ENCODE data around the gene PHLDB2.
A peak's percentile ranks its signal among the peaks of the same experiment; 100 is the strongest.

Gene PHLDB2

DNA sequence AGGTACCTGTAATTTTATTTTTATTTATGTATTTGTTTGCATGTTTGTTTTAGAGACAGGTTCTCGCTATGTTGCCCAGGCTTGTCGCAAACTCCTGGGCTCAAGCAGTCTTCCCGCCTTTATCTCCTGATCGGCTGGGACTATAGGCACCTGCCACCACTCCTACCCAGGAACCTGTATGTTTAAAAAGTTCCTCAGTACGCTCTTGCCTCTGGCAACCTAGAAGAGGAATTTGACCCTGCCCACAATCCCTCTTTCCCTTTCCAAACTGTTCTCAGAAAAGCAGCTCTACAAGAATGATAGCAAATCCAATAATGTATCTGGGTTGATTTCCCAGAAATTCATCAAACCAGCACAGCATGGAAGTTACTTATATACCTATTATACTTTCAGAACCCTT is 20.9 kb upstream of the PHLDB2 start:
- TF ChIP-seq ZFP3 (CRISPR knock-in tag; IDR thresholded peaks at IDR 0.05) (no peak), ARNTL (CRISPR knock-in tag; IDR thresholded peaks at IDR 0.05; ENCODE audit: borderline replicate concordance, low read depth) (no peak), CSDC2 (CRISPR knock-in tag; IDR thresholded peaks at IDR 0.05) (no peak), GLIS3 (CRISPR knock-in tag; IDR thresholded peaks at IDR 0.05) (no peak), ZC3H10 (CRISPR knock-in tag; IDR thresholded peaks at IDR 0.05) (no peak), ESRRG (CRISPR knock-in tag; IDR thresholded peaks at IDR 0.05) (no peak), RARB (CRISPR knock-in tag; IDR thresholded peaks at IDR 0.05) (no peak), PPARA (CRISPR knock-in tag; IDR thresholded peaks at IDR 0.05; ENCODE audit: borderline replicate concordance) (no peak), ZNF8 (CRISPR knock-in tag; IDR thresholded peaks at IDR 0.05) (no peak), ISL1 (CRISPR knock-in tag; IDR thresholded peaks at IDR 0.05) (no peak), TOX (CRISPR knock-in tag; IDR thresholded peaks at IDR 0.05; ENCODE audit: borderline replicate concordance) (no peak), SNAI2 (CRISPR knock-in tag; IDR thresholded peaks at IDR 0.05) (no peak), BACH2 (CRISPR knock-in tag; IDR thresholded peaks at IDR 0.05; ENCODE audit: borderline replicate concordance) (no peak), PATZ1 (CRISPR knock-in tag; IDR thresholded peaks at IDR 0.05; ENCODE audit: borderline replicate concordance) (no peak), ZNF565 (CRISPR knock-in tag; conservative IDR thresholded peaks at IDR 0.05; ENCODE audit: low read depth) (no peak), OSR1 (CRISPR knock-in tag; IDR thresholded peaks at IDR 0.05) (no peak), ZFP30 (CRISPR knock-in tag; IDR thresholded peaks at IDR 0.05) (no peak)
- TF ChIP-seq, protein P1, sequence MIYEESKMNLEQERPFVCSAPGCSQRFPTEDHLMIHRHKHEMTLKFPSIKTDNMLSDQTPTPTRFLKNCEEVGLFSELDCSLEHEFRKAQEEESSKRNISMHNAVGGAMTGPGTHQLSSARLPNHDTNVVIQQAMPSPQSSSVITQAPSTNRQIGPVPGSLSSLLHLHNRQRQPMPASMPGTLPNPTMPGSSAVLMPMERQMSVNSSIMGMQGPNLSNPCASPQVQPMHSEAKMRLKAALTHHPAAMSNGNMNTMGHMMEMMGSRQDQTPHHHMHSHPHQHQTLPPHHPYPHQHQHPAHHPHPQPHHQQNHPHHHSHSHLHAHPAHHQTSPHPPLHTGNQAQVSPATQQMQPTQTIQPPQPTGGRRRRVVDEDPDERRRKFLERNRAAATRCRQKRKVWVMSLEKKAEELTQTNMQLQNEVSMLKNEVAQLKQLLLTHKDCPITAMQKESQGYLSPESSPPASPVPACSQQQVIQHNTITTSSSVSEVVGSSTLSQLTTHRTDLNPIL (CRISPR knock-in tag; IDR thresholded peaks at IDR 0.05; ENCODE audit: low read depth) = no peak
- TF ChIP-seq, protein P2, sequence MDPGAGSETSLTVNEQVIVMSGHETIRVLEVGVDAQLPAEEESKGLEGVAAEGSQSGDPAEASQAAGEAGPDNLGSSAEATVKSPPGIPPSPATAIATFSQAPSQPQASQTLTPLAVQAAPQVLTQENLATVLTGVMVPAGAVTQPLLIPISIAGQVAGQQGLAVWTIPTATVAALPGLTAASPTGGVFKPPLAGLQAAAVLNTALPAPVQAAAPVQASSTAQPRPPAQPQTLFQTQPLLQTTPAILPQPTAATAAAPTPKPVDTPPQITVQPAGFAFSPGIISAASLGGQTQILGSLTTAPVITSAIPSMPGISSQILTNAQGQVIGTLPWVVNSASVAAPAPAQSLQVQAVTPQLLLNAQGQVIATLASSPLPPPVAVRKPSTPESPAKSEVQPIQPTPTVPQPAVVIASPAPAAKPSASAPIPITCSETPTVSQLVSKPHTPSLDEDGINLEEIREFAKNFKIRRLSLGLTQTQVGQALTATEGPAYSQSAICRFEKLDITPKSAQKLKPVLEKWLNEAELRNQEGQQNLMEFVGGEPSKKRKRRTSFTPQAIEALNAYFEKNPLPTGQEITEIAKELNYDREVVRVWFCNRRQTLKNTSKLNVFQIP (CRISPR knock-in tag; IDR thresholded peaks at IDR 0.05; ENCODE audit: borderline replicate concordance, low read depth) = no peak

DNA sequence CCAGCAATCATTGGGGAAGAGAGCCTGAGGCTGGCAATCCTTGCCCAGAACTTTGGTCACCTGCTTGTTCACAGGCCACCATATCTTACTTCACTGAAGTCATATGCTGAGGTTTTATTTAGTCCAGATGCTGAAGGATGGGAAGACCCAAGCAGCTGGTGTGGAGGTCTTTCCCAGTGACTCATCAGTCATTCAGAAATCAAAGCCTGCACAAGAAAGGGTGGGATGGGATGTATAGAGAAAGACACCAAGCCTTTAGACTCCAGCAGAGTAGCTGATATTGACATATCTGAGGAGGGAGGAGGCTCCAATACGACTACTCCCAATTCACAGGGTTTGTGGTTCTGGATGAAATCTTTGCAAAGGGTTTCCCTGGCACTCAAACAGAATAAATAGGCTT is 13.0 kb upstream of the PHLDB2 start:
- TF ChIP-seq ZFP30 (CRISPR knock-in tag; IDR thresholded peaks at IDR 0.05) = no peak
- TF ChIP-seq PPARA (CRISPR knock-in tag; IDR thresholded peaks at IDR 0.05; ENCODE audit: borderline replicate concordance) = no peak
- TF ChIP-seq CSDC2 (CRISPR knock-in tag; IDR thresholded peaks at IDR 0.05) = no peak
- TF ChIP-seq ISL1 (CRISPR knock-in tag; IDR thresholded peaks at IDR 0.05) = no peak
- TF ChIP-seq, protein P1 (CRISPR knock-in tag; IDR thresholded peaks at IDR 0.05; ENCODE audit: low read depth) = no peak
- TF ChIP-seq OSR1 (CRISPR knock-in tag; IDR thresholded peaks at IDR 0.05) = no peak
- TF ChIP-seq ESRRG (CRISPR knock-in tag; IDR thresholded peaks at IDR 0.05) = no peak
- TF ChIP-seq TOX (CRISPR knock-in tag; IDR thresholded peaks at IDR 0.05; ENCODE audit: borderline replicate concordance) = no peak
- no peak for TF ChIP-seq ARNTL (CRISPR knock-in tag; IDR thresholded peaks at IDR 0.05; ENCODE audit: borderline replicate concordance, low read depth)
- no peak for TF ChIP-seq ZFP3 (CRISPR knock-in tag; IDR thresholded peaks at IDR 0.05)
- TF ChIP-seq CSRNP3 (CRISPR knock-in tag; IDR thresholded peaks at IDR 0.05) = no peak
- TF ChIP-seq PATZ1 (CRISPR knock-in tag; IDR thresholded peaks at IDR 0.05; ENCODE audit: borderline replicate concordance) = no peak
- TF ChIP-seq ZNF70 (CRISPR knock-in tag; IDR thresholded peaks at IDR 0.05) = no peak
- no peak for TF ChIP-seq SNAI2 (CRISPR knock-in tag; IDR thresholded peaks at IDR 0.05)
- TF ChIP-seq BACH2 (CRISPR knock-in tag; IDR thresholded peaks at IDR 0.05; ENCODE audit: borderline replicate concordance) = no peak
- peak; percentile 51; the same call in 2 of the 3 replicates for ATAC-seq

More for the DNA sequence above, 20.9 kb upstream of the PHLDB2 start:
- ATAC-seq = no peak
